HG03139 (cell line): Measurements from ENCODE around the gene SAG.

Source experiments
- ATAC-seq: cut with Tn5 transposase; IDR thresholded peaks from one replicate; pipeline ENCODE4 v1.9.1; 2021; ENCODE audit not compliant: unreplicated experiment

SAG gene

GRCh38 chr2:233287871-233288270 lies 19.7 kb upstream of the SAG start:
- ATAC-seq, result no peak

- ATAC-seq, result no peak
These were observed 19.0 kb upstream of the SAG start for GRCh38 chr2:233288663-233289062.

GRCh38 chr2:233289648-233290047 lies 18.0 kb upstream of the SAG start:
- ATAC-seq, result no peak

- no peak for ATAC-seq
These were observed 17.4 kb upstream of the SAG start for GRCh38 chr2:233290051-233290845.

- no peak for ATAC-seq
These were observed 11.7 kb upstream of the SAG start for GRCh38 chr2:233295891-233296290.

GRCh38 chr2:233297076-233297475 lies 10.5 kb upstream of the SAG start:
- no peak for ATAC-seq

GRCh38 chr2:233300401-233300800 lies 7.2 kb upstream of the SAG start:
- ATAC-seq, result no peak

- ATAC-seq, result no peak
These were observed 6.4 kb upstream of the SAG start for GRCh38 chr2:233301248-233301647.

- no peak for ATAC-seq
These were observed 5.8 kb upstream of the SAG start for GRCh38 chr2:233301811-233302210.

GRCh38 chr2:233303252-233303651 lies 4.4 kb upstream of the SAG start:
- no peak for ATAC-seq

GRCh38 chr2:233311241-233311926 lies 3.8 kb downstream of the SAG start:
- ATAC-seq, result no peak

GRCh38 chr2:233312874-233313273 lies 5.3 kb downstream of the SAG start:
- no peak for ATAC-seq

GRCh38 chr2:233314180-233314925 lies 6.7 kb downstream of the SAG start:
- no peak for ATAC-seq

- ATAC-seq, result no peak
These were observed 9.8 kb downstream of the SAG start for GRCh38 chr2:233317196-233317943.

- no peak for ATAC-seq
These were observed 11.6 kb downstream of the SAG start for GRCh38 chr2:233319256-233319655.

GRCh38 chr2:233320470-233320869 lies 12.9 kb downstream of the SAG start:
- ATAC-seq, result no peak

- no peak for ATAC-seq
These were observed 13.6 kb downstream of the SAG start for GRCh38 chr2:233321166-233321565.

GRCh38 chr2:233323851-233324250 lies 16.2 kb downstream of the SAG start:
- no peak for ATAC-seq

- ATAC-seq, result no peak
These were observed 17.6 kb downstream of the SAG start for GRCh38 chr2:233325256-233325655.

GRCh38 chr2:233325814-233326213 lies 18.2 kb downstream of the SAG start:
- ATAC-seq, result no peak

GRCh38 chr2:233326500-233326899 lies 18.9 kb downstream of the SAG start:
- ATAC-seq, result no peak
